Epithelial cell of esophagus (primary cell): Measurements from ENCODE around the gene ACTG1.
A peak's percentile ranks its signal among the peaks of the same experiment; 100 is the strongest.

ENCODE experiments used
- DNase-seq: peaks from one replicate; pipeline ENCODE4 v3.0.0; 2010; ENCODE audit warnings: low read depth
- H3K4me3 ChIP-seq: 2 replicates; pipeline ENCODE4 v1.5.1; 2011; ENCODE audit warnings: mild to moderate bottlenecking, low read length, control low read depth
- CTCF ChIP-seq: IDR thresholded peaks from 2 replicates; pipeline ENCODE4 v1.5.1; 2011; ENCODE audit warnings: low read depth, mild to moderate bottlenecking, low read length, control low read depth, inconsistent platforms; ENCODE audit not compliant: insufficient read depth; ENCODE audit errors: missing control alignments

ACTG1 gene

GRCh38 chr17:81477173-81477572 is 35.4 kb downstream of the ACTG1 start:
- DNase-seq, result no peak
- no peak overlapping the region for H3K4me3 ChIP-seq
- no peak for TF ChIP-seq CTCF

- no peak for TF ChIP-seq CTCF
- no peak for DNase-seq
- no peak overlapping the region for H3K4me3 ChIP-seq
Observed at GRCh38 chr17:81476635-81477034, 36.0 kb downstream of the ACTG1 start.

GRCh38 chr17:81476097-81476496 is 36.5 kb downstream of the ACTG1 start:
- no peak for TF ChIP-seq CTCF
- H3K4me3 ChIP-seq, result no peak overlapping the region
- DNase-seq, result no peak

- no peak for DNase-seq
- H3K4me3 ChIP-seq, result no peak overlapping the region
- no peak for TF ChIP-seq CTCF
Observed at GRCh38 chr17:81474958-81475357, 37.6 kb downstream of the ACTG1 start.

- no peak overlapping the region for H3K4me3 ChIP-seq
- no peak for TF ChIP-seq CTCF
- no peak for DNase-seq
Observed at GRCh38 chr17:81473019-81473418, 39.6 kb downstream of the ACTG1 start.

GRCh38 chr17:81471818-81472456 is 40.7 kb downstream of the ACTG1 start:
- no peak overlapping the region for H3K4me3 ChIP-seq

More at GRCh38 chr17:81471818-81472456, 40.7 kb downstream of the ACTG1 start:
- TF ChIP-seq CTCF, result no peak
- DNase-seq, result peak; percentile 29
